ENCODE measurements around the gene LHPP. TPM values are rescaled to one million over a fixed set of nuclear protein-coding genes. Genes with fewer than 3 reads are reported as not detected.

Gene LHPP
- total and polyA plus RNA-seq, 2 experiments from 2014 or later: 19.0 to 22.9 TPM

DNA sequence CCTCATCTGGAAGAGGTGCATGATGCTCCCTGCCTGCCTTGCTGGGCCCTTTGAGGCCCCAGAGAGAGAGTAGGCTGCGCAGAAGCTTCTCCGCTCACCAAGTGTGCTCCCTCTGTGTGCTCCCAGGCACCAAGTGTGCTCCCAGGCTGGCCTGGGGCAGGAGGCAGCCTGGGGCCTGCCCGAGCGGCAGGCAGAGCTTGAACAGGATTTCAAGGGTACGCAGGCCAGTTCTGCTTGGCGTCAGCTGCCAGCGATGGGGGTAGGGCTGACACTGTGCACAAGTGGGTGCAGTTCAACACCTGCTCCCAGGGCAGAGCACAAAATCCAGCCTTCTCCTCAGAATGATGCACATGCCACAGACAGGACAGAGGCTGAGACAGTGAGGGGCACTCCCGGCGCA is 162.8 kb downstream of the LHPP start:
- no peak overlapping the region for H3K27ac ChIP-seq
- in situ Hi-C loops (cut with MboI): no loop called here
- WGBS, 2 experiments (ENCODE audit: low coverage in 1 of 2, low lambda C conversion rate in 2 of 2, missing lambda C conversion rate in 2 of 2): 94% methylated on average over 9 of the region's 9 CpGs
- TF ChIP-seq EZH2 (IDR thresholded peaks at IDR 0.05; ENCODE audit: insufficient read depth, poor library complexity, severe bottlenecking) (no peak), EZH2phosphoT487 (IDR thresholded peaks at IDR 0.05; ENCODE audit: insufficient read depth, low read depth) (no peak)
- H3K79me2 ChIP-seq (ENCODE audit: insufficient read depth): no peaks in the 10 kb centered on the region
- no peaks in the 10 kb centered on the region for H3K36me3 ChIP-seq (ENCODE audit: low read depth)
- no peak overlapping the region for H3K4me3 ChIP-seq
- no peak overlapping the region for H2AFZ ChIP-seq
- no peaks in the 10 kb centered on the region for H3K4me1 ChIP-seq (ENCODE audit: insufficient read depth)
- no peaks in the 10 kb centered on the region for H3K9me3 ChIP-seq (ENCODE audit: low read depth)
- H3F3A ChIP-seq (ENCODE audit: insufficient read depth): no peaks in the 10 kb centered on the region
- H4K20me1 ChIP-seq (ENCODE audit: insufficient read depth): no peaks in the 10 kb centered on the region
- H3K9ac ChIP-seq: no peak overlapping the region
- no peaks in the 10 kb centered on the region for H3K9me2 ChIP-seq (ENCODE audit: insufficient read depth)
- H3K27me3 ChIP-seq (replicated peaks; ENCODE audit: insufficient read depth): no peaks in the 10 kb centered on the region
- no peak for DNase-seq
- no peak overlapping the region for H3K4me2 ChIP-seq (ENCODE audit: unreplicated experiment)

GRCh38 chr10:124624895-124625294 is 163.3 kb downstream of the LHPP start:
- Histone ChIP-seq H3K9ac (no peak overlapping the region), H4K20me1 (ENCODE audit: insufficient read depth) (no peaks in the 10 kb centered on the region), H3K9me2 (ENCODE audit: insufficient read depth) (no peaks in the 10 kb centered on the region), H3K36me3 (ENCODE audit: low read depth) (no peaks in the 10 kb centered on the region), H3F3A (ENCODE audit: insufficient read depth) (no peaks in the 10 kb centered on the region), H3K4me3 (no peak overlapping the region), H3K27me3 (replicated peaks; ENCODE audit: insufficient read depth) (no peaks in the 10 kb centered on the region), H3K9me3 (ENCODE audit: low read depth) (no peaks in the 10 kb centered on the region), H3K27ac (no peak overlapping the region), H3K79me2 (ENCODE audit: insufficient read depth) (no peaks in the 10 kb centered on the region), H3K4me2 (ENCODE audit: unreplicated experiment) (no peak overlapping the region), H2AFZ (no peak overlapping the region), H3K4me1 (ENCODE audit: insufficient read depth) (no peaks in the 10 kb centered on the region)
- DNase-seq: no peak
- WGBS, 2 experiments (ENCODE audit: low coverage in 1 of 2, low lambda C conversion rate in 2 of 2, missing lambda C conversion rate in 2 of 2): 90 to 92% methylated on average over 16 of the region's 16 CpGs
- in situ Hi-C loops (cut with MboI): no loop called here
- TF ChIP-seq EZH2phosphoT487 (IDR thresholded peaks at IDR 0.05; ENCODE audit: insufficient read depth, low read depth): no peak
- no peak for TF ChIP-seq EZH2 (IDR thresholded peaks at IDR 0.05; ENCODE audit: insufficient read depth, poor library complexity, severe bottlenecking)

- Histone ChIP-seq H3K36me3 (ENCODE audit: low read depth) (no peaks in the 10 kb centered on the region), H3K4me2 (ENCODE audit: unreplicated experiment) (no peak overlapping the region), H2AFZ (no peak overlapping the region), H3K9ac (no peak overlapping the region), H3K27me3 (replicated peaks; ENCODE audit: insufficient read depth) (no peaks in the 10 kb centered on the region), H3F3A (ENCODE audit: insufficient read depth) (no peaks in the 10 kb centered on the region), H4K20me1 (ENCODE audit: insufficient read depth) (no peaks in the 10 kb centered on the region), H3K27ac (no peak overlapping the region), H3K4me3 (no peak overlapping the region), H3K4me1 (ENCODE audit: insufficient read depth) (no peaks in the 10 kb centered on the region), H3K79me2 (ENCODE audit: insufficient read depth) (no peaks in the 10 kb centered on the region), H3K9me2 (ENCODE audit: insufficient read depth) (no peaks in the 10 kb centered on the region), H3K9me3 (ENCODE audit: low read depth) (no peaks in the 10 kb centered on the region)
- no peak for DNase-seq
- 91 to 92% methylated on average over 21 to 23 of the region's 23 CpGs for WGBS, 2 experiments (ENCODE audit: low coverage in 1 of 2, low lambda C conversion rate in 2 of 2, missing lambda C conversion rate in 2 of 2)
- in situ Hi-C loops (cut with MboI): no loop called here
- no peak for TF ChIP-seq EZH2 (IDR thresholded peaks at IDR 0.05; ENCODE audit: insufficient read depth, poor library complexity, severe bottlenecking)
- TF ChIP-seq EZH2phosphoT487 (IDR thresholded peaks at IDR 0.05; ENCODE audit: insufficient read depth, low read depth): no peak
Measured at GRCh38 chr10:124625831-124626238, 164.2 kb downstream of the LHPP start.

DNA sequence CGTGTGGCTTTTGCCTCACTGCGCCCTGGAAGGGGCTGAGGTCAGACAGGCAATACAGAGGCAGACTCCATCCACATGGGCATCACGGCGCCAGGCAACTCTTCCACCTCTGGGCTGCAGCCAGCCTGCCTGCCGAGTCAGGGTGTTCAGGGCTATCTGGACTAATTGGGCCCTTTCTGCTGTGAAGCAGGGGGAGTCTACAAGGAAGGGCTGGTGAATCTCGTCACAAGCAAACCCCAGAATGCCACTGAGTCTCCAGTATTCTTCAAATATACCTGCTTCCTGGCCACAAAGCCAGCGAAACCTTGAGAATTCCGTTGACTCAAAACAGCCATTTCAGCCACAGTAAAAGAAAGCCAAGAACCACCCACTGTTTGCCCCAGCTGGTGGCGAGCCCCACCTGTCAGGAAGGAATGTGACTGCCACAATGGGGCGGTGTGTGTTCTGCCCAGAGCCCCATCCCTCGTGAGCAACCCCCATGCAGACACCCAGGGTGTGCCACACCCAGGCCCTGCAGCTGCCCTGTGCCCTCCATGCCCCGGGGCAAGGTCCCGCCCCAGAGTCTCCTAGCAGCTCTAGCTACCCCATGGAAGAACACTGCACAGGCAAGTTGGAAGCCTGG is 165.2 kb downstream of the LHPP start:
- Histone ChIP-seq H4K20me1 (ENCODE audit: insufficient read depth) (no peaks in the 10 kb centered on the region), H3K4me2 (ENCODE audit: unreplicated experiment) (no peak overlapping the region), H3K9me3 (ENCODE audit: low read depth) (no peaks in the 10 kb centered on the region), H3F3A (ENCODE audit: insufficient read depth) (no peaks in the 10 kb centered on the region), H3K27me3 (replicated peaks; ENCODE audit: insufficient read depth) (no peaks in the 10 kb centered on the region), H3K9me2 (ENCODE audit: insufficient read depth) (no peaks in the 10 kb centered on the region), H3K9ac (no peak overlapping the region), H3K79me2 (ENCODE audit: insufficient read depth) (no peaks in the 10 kb centered on the region), H3K4me1 (ENCODE audit: insufficient read depth) (no peaks in the 10 kb centered on the region), H3K36me3 (ENCODE audit: low read depth) (no peaks in the 10 kb centered on the region), H3K4me3 (no peak overlapping the region), H3K27ac (no peak overlapping the region), H2AFZ (no peak overlapping the region)
- no peak for DNase-seq
- no peak for TF ChIP-seq EZH2 (IDR thresholded peaks at IDR 0.05; ENCODE audit: insufficient read depth, poor library complexity, severe bottlenecking)
- no peak for TF ChIP-seq EZH2phosphoT487 (IDR thresholded peaks at IDR 0.05; ENCODE audit: insufficient read depth, low read depth)
- WGBS, 2 experiments (ENCODE audit: low coverage in 1 of 2, low lambda C conversion rate in 2 of 2, missing lambda C conversion rate in 2 of 2): 82 to 91% methylated on average over 12 to 13 of the region's 13 CpGs
- in situ Hi-C loops (cut with MboI): no loop called here

All from GM23248 (cell line).